Activated T-cell treated with anti-CD3 and anti-CD28 coated beads, Interleukin-2, amount 50 U/mL, for 48 hours (primary cell): Measurements from ENCODE around the gene OR1D5.
"Not testable (repeated sequence)": the region's sequence is repeated elsewhere in the genome, so short reads cannot be mapped to it uniquely, and the experiment has no call there.

Experiments used
- DNase-seq, 2 experiments: peaks; one replicate each; pipeline ENCODE4 v3.0.0-alpha.2; 2020

The OR1D5 gene, protein sequence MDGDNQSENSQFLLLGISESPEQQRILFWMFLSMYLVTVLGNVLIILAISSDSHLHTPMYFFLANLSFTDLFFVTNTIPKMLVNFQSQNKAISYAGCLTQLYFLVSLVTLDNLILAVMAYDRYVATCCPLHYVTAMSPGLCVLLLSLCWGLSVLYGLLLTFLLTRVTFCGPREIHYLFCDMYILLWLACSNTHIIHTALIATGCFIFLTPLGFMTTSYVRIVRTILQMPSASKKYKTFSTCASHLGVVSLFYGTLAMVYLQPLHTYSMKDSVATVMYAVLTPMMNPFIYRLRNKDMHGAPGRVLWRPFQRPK

DNA sequence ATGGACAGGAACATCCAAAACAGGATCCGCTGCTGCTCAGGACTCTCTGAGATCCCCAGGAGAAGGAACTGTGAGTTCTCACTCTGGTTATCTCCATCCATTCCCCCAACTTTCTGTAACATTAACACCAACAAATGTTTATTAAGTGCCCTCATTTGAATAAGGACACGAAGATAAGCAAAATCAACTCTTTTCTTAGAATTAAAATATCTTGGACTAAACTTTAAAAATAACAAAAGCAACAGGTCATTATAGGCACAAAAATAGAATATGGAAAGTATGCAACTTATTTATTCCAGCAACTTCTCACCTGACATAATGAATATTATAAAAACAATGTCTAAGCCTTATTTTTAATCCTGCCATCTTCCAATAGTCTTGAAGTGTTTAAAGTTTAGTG is at the start of gene OR1D5:
OR1D5 (minus strand) TSS at position 101 of the 400 bp plus-strand sequence; CDS start at position 101, 0 bp downstream.
- not testable (repeated sequence) for DNase-seq

DNA sequence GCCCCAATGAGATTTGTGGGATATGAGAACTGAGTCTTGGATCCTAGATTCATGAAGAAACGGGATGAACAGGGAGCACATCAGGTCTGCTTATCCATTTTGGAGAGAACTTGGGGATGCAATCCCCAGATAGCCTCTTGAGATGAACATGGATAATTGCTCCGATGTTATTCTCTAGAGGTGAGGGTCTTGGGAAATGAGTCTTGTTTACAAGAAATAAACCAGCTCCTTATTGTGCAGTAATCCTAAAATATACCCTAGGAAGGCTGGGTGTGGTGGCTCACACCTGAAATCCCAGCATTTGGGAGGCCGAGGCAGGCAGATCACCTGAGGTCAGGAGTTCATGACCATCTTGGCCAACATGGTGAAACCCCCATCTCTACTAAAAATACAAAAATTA is 40.9 kb upstream of the OR1D5 start, which contains the start of gene OR1D2:
OR1D2 (minus strand) TSS at position 101 of the 400 bp plus-strand sequence. CDS start 11,426 bp downstream, outside the sequence.
- no peak for DNase-seq

DNA sequence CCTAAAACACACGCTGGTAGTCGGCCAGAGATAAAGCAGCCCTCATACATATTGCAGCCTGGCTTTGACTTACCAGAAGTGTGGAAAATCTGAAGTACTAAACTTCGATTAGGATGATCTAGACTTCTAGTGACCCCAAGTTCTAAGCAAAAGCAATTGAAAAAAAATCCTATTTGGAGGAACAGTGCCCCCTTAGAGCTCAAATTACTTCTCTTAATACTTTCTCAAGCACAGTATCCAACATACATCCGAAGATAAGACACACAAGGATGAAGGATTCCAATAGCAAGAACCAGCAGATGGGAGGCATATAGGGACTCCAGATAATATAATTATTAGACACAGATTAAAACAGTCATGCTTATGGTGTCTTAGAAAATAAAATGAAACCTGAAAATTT is 10.4 kb upstream of the OR1D5 start:
- DNase-seq: not testable (repeated sequence)

DNA sequence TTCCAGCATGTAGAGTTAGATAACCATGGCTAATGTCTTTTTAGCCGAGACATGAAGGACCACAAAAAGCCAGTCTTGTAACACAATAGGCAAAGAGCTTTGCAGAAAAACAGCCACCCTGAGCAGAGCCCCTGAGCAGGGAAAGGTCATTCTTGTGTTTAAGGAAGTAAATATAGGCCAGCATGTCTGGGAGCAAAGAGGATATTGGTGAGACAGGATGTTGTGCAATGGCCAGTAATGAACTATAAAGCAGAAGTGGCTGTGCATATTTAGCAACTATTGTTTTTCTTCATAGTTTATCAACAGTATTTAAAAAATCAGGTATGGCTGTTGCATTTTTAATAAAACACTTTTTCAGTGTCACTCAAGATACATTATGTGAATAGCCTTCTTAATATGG is 1.8 kb upstream of the OR1D5 start:
- not testable (repeated sequence) for DNase-seq

DNA sequence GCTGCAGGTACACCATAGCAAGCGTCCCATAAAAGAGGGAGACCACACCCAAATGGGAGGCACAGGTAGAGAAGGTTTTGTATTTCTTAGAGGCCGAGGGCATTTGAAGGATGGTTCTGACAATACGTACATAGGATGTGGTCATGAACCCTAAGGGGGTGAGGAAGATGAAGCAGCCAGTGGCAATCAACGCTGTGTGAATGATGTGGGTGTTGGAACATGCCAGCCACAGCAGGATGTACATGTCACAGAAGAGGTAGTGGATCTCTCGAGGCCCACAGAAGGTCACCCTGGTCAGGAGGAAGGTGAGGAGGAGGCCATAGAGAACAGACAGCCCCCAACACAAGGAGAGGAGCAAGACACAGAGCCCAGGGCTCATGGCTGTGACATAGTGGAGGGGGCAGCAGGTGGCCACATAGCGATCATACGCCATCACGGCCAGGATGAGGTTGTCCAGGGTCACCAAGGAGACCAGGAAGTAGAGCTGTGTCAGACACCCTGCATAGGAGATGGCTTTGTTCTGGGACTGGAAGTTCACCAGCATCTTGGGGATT is 506 bp downstream of the OR1D5 start:
- DNase-seq: not testable (repeated sequence)

DNA sequence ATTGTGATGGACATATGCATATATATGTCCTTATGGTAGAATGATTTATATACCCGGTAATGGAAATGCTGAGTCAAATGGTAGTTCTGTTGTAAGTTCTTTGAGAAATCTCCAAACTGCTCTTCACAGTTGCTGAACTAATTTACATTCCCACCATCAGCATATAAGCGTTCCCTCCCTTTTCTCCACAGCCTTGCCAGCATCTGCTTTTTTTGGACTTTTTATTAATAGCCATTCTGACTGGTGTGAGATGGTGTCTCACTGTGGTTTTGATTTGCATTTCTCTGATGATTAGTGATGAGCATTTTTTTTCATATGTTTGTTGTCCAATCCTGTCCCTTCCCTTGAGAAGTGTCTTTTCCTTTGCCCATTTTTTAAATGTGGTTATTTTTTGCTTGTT is 8.5 kb downstream of the OR1D5 start:
- DNase-seq: not testable (repeated sequence)

DNA sequence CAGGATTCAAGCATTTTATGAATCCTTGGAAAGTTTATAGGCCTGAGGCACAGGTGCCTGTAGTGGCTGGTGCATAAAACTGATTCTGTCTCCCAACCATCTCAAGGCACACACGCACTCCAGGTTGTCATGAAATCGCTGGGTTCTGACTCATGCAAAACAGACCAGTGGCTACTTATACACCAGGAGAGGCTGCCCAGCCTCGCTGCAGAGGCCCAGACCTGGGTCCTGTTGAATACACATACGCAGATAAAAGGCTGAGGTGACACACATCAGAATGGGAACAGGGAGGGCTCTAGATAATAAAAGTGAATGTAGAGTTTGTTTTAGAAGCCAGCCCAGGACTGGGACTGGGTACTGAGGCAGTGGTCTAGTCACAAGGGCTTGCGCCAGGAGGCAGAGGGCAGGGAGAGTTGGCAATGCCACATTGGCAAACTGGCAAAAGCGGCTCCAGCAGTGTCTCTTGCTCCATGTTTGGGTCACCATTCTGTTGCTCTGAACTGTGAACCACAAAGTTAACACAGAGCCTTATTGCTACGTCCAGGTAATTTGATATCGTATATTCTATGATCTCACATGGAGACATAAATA is 13.6 kb downstream of the OR1D5 start:
- DNase-seq: no peak

DNA sequence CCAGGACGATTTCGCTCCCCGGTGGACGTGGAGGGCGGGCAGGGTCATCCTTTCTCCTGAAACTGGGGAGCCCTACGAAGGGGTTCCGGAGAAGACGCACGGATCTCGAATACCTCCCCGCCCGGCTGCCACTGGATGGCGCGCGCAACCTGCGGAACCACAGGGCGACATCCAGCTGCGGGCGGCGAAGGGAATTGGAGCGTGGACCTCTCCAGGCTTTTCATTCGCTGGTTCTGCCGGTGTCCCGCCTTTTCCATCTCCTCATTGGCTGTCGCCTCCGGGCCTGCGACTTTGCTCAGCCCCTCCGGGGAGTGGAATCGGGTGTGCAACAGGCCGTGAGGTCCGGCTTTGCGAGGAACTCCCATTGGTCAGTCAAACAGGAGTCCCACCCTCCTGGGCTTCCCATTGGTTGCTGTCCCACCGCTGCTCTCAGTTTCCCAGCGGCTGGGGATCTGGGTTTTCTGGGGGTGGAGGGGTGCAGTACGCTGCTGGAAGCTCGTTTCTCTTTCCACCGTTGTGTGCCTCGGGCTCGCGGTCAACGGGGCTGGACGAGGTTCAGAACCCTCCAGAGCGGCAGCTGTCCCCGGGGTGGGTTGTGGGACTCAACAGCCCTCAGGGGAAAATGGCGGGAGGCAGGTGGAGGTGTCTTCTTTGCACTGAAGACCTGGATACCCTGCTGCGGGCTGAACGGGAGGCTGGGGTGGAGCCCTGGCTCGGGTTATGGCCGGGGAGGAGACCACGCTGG is 14.5 kb downstream of the OR1D5 start:
- DNase-seq: peak; percentile 94 to 96

DNA sequence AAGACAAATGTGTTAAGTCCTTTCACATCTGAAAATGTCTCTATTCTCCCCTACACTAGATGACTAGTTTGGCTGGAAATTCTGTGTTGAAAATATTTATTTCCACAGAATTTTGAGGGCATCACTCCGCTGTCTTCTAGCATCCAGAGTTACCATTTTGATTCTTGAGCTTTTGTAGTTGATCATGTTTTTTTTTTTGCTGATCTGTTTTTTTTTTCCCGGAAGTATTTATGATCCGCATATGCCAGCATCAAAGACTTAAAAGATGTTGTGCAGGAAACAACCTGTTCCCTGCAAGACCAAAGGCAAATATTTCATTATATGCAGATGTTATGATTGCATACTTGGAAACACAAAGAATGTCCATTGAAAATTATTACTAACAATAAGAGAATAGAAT is 16.7 kb downstream of the OR1D5 start:
- DNase-seq: no peak

DNA sequence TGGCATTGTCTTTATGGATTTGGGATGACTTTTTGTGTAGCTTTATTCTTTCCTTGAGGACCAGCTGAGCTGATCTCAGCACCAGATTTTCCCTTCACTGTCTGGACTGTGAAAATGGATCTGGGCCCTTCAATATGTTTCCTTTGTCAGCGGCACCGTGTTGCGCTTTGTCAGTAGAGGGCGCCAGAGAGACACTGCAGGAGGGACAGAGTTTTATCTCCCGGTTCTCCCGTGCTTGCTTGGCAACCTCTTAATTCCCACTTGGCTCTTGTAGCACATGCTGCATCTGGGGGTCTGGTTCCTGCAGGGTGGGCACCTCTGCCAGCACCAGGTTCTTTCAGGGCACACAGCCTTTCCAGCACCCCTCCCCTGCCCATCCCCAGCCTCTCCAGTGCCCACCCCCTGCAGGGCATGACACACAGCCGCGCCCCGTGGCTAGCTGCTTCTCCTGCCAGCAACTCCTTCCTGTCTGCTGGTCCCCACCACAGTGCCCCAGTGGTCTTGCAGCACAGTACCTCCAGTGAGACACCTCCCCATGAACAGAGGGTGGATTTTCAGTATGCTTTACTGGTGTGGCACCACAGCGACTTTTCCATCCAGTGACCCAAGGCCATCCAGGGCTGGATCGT is 19.6 kb downstream of the OR1D5 start:
- peak; percentile 34 to 42 for DNase-seq

DNA sequence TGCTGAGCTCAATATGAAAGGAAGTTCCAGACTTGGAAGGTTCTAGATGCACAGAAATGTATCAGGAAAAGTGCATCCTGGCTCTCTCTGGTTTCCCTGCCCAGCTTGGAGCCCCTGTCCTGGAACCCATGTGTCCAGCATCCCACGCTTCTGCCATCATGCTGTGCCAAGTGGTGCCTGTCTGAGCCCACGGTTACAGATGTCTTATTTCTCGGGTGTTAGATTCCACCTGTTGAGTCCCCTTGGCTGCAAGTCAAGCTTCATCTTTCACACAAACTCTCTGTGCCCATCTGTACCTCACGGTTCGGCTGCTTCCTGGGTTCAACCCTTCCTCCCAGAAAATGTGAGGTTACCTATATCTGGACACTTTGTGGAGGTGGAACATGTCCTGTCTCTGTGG is 22.5 kb downstream of the OR1D5 start:
- DNase-seq: no peak

DNA sequence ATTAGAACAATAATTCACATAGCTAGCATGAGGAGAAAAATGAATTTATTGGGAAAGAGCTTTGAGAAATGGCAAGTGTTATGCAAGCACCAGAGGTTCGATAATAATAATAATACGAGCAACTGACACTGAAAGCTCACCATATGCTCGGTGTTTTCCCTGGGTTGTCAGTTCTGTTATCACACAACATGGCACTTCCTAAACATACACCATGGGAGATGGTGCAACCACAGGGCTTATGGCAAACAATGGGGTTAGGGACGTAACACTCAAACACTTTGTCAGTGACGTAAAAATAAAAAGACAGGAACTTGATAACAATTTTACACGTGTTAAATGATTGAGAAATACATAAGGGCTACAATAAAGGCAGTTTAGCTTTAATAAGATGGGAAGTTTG is 23.7 kb downstream of the OR1D5 start:
- no peak for DNase-seq

DNA sequence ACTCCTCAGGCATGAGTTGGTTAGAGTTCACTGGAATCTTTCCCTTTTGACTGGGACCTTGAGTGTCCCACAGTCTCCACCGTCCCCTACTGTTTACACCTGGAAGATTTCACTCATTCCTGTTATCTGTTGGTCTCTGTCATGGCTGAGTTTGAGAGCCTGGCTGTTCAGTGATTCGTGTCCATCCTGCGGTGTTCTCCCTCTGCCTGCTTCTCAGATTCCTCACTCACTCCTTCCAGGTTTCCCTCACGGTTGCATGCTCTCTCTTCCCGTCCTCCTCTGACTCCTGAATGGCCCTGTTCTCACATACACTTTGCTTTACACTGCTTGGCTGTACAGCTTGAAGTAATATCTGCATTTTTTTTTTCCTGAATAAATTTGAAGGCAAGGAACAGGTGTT is 24.5 kb downstream of the OR1D5 start:
- DNase-seq: no peak

DNA sequence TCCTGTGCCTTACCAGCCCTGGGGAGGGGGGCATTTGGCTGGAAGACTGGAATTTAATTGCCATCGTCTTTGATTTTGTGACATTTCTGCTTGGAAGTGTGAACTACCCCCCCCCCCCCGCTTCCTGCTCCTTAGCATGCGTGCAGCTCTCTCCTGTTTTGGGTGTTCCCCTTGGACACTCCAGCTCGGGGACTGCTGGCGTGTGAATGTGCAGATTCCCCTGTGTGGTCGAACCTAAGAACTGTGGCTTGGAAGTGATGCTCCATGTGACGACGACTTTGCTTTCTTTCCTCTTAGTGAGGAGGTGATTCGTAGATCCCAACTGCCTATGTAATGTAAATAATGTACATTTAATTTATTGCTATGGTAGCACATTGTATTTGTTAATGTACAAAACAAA is 26.1 kb downstream of the OR1D5 start:
- no peak for DNase-seq

DNA sequence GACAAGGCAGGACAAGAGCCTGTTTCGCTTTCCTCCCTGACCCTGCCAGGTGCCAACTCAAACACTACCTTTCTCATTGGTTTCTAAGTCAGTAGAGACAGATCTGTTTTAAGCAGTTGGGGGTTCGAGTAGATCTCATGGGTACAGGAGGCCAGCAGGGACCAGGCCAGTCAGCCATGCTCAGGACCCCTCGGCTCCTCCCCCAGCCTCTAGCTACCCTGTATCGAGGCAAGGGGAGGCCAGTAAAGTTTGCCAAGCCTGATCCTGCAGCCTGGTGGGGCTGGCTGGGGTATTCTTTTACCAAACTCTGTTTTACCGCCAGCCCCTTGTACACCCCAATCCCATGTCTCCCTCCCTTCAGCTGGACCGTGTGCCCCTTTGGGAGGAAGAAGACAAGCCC is 26.6 kb downstream of the OR1D5 start:
- DNase-seq: no peak

DNA sequence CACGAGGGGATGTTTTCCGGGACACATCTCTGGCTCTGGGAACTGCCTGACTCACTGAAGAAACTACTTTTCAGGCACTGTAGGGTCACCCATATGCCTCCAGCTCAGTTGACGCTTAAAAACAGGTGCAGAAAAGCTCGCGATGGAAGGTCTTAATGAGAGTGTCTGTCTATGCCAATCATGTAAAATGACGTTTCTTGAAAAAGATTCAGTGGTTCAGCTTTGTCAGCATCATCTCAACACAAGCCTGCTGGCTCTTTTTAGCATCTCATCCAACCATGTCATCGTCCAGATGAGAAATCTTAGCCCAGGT is 27.5 kb downstream of the OR1D5 start:
- DNase-seq: no peak

DNA sequence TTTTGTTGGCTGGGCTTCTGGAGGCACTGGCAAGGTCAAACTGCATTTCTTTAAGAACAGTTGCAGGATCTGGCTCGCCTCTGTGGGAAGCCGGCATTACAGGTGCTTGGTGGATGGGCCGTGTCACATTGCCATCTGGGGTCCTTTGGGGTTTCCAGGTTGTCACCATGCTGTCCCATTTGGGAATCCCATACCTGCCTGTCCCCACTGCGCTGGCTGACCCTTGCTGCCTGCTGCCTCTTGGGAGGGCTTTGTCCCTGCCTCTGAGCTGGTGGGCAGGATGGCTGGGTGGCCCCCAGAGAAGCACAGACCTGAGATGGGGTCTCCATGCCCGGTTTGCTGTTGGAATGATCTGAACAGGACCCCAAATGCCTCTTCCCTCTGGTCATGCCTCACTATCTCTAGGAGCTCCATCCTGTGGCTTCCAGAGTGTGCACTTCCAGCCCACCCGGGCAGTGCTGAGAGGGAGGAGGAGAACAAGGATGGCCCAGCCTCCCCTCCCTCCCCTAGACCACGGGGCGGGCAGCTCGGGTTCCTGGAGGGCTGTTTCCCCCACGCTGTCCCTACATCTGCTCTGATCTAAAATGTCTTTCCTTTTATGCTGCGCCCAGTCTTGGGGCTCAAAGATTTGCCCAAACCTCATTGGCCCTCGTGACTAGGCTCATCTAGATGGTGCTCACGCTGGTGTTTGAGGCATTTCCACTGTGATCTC is 28.0 kb downstream of the OR1D5 start:
- no peak for DNase-seq

DNA sequence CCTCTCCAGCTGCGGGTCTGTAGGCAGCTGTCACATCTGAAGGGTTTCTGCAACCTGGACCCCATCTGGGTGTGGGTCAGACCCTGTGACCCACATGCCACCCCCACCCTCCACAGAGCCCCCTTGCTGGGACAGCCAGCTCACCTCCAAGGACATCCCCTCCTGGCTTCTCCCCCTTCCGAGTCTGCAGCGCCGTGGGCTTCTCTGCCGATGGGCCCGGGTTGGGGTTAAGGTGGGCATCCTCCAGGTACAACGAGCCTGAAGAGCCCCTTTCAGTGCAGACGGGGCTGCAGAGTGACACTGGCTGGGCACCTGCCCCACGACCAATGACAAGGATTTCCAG is 28.9 kb downstream of the OR1D5 start:
- DNase-seq: no peak

DNA sequence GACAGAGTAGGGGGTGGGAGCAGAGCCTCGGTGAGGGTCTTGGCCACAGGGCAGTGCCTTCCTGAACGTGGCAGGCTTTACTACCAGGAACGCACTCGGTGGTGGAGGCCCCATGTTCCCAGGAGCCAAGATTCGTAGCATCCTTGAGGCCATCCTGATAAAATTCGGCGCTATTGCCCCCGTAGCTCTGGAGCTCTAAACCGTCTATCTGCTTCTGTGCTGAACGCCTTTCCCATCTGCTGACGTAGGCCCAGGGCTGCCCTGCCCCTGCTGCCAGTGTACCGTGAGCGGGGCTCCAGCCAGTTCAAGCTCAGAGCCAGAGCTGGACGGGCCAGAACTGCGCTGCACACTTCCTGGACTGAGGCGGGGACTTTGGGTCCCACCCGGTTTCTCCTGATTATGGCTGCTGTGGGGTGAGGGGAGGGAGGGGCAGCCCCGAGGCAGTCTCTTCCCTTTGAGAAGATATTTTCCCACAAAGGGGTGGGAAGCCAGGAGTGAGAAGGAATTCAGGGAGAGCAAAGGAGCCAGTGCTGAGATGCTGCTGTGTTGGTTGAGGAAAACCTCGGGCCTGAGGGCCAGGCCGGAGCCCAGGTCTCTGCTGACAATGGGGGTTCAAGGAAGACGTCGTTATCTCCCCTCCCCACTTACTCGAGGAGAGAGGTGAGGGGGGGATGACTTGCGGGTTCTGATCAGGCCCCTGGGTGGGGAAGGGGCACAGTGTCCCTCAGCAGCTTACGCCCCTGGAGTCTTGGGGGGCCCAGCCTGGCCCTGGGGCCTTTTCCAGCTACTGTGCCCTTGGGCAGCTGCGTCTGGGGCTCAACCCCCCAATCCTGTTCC is 29.4 kb downstream of the OR1D5 start:
- DNase-seq: no peak

DNA sequence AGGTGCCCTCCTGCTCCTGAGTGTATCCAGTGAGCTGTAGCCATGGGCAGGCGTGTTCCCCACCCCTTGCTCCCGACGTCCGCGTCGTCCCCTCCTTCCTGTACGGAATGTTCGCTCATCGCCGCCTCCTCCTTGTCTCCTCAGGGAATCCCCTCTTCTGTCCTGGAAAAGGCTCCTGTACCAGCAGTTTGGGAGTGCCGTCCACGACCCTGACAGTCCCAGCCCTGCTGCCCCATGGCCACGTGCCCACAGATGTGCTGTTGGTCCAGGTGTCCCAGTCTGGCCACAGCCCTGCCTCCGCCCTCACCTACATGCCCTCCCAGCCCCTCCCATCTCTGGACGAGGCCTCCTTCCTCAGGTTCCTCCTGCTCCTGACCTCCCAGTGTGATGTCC is 30.2 kb downstream of the OR1D5 start:
- no peak for DNase-seq
